ENCODE measurements around the gene BLM. TPM values are rescaled to one million over a fixed set of nuclear protein-coding genes. Genes with fewer than 3 reads are reported as not detected.

Gene BLM
- total RNA-seq, 1 donor from 2014 or later, result 44.8 TPM

DNA sequence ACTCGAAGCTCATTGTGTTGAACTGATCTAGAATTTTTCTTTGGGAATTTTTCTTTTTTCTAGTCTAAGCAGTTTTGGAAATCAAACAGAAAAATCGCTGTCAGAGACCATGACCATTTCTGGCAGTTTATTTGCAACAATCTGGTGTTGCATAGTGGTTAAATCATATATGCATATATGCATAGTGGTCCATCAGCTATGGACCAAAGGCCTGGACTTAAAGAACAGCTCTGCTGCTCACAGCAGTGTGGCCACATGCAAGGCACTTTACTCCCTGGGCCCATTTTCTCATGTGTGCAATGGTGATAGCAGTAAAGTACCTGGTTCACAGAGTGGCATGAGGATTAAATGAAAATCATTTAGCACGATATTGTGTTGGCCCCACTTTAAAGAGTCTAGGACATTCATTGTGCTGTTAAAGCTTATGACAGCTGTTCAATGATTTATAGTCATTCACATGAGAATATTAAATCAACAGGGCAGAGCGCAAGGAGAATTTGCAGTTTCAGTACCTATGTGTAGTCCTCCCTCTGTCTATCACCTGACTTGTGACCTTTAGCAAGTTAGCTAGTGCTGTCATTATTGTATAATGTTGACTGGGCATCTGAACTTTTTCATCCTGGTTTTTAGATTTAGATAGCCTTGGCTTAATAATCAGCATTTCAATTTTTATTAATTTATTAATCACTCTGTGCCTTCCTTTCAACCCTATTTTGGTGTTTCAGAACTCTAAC is 46.4 kb downstream of the BLM start:
- TF ChIP-seq, protein P1, sequence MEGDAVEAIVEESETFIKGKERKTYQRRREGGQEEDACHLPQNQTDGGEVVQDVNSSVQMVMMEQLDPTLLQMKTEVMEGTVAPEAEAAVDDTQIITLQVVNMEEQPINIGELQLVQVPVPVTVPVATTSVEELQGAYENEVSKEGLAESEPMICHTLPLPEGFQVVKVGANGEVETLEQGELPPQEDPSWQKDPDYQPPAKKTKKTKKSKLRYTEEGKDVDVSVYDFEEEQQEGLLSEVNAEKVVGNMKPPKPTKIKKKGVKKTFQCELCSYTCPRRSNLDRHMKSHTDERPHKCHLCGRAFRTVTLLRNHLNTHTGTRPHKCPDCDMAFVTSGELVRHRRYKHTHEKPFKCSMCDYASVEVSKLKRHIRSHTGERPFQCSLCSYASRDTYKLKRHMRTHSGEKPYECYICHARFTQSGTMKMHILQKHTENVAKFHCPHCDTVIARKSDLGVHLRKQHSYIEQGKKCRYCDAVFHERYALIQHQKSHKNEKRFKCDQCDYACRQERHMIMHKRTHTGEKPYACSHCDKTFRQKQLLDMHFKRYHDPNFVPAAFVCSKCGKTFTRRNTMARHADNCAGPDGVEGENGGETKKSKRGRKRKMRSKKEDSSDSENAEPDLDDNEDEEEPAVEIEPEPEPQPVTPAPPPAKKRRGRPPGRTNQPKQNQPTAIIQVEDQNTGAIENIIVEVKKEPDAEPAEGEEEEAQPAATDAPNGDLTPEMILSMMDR (conservative IDR thresholded peaks at IDR 0.05), result no peak
- no peak for DNase-seq (ENCODE audit: low read depth, low spot score)
- no peaks in the 10 kb centered on the region for H3K27me3 Mint-ChIP-seq (ENCODE audit: low read depth)
- peaks cover 9% of the 10 kb centered on the region for H3K4me1 Mint-ChIP-seq
- H3K27ac Mint-ChIP-seq (ENCODE audit: unreplicated experiment), result no peak overlapping the region
- H3K9me3 Mint-ChIP-seq, result no peaks in the 10 kb centered on the region
- H3K36me3 Mint-ChIP-seq (ENCODE audit: low read depth), result peaks cover 11% of the 10 kb centered on the region
- H3K4me3 Mint-ChIP-seq, result no peak overlapping the region

DNA sequence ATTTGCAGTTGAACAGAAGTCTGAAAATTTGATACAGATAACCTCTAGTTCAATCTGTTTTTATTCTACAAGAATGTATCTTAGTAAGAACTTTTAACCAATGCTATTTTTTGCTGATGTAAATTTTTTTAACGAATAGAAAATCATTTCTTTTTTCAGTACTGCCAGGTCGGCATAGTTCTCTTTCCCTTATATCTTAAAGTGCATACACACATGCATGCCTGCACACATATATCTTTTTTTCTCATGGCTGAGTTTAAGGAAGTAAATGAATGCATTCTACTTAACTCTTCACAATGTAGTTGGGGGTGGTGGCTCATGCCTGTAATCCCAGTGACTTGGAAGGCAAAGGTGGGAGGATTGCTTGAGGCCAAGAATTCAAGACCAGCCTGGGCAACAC is 48.4 kb downstream of the BLM start:
- H3K27me3 Mint-ChIP-seq (ENCODE audit: low read depth), result no peaks in the 10 kb centered on the region
- H3K27ac Mint-ChIP-seq (ENCODE audit: unreplicated experiment), result no peak overlapping the region
- peaks cover 15% of the 10 kb centered on the region for H3K36me3 Mint-ChIP-seq (ENCODE audit: low read depth)
- no peak overlapping the region for H3K4me3 Mint-ChIP-seq
- TF ChIP-seq, protein P1 (conservative IDR thresholded peaks at IDR 0.05), result no peak
- H3K9me3 Mint-ChIP-seq, result no peaks in the 10 kb centered on the region
- H3K4me1 Mint-ChIP-seq, result peaks cover 5% of the 10 kb centered on the region
- no peak for DNase-seq (ENCODE audit: low read depth, low spot score)

DNA sequence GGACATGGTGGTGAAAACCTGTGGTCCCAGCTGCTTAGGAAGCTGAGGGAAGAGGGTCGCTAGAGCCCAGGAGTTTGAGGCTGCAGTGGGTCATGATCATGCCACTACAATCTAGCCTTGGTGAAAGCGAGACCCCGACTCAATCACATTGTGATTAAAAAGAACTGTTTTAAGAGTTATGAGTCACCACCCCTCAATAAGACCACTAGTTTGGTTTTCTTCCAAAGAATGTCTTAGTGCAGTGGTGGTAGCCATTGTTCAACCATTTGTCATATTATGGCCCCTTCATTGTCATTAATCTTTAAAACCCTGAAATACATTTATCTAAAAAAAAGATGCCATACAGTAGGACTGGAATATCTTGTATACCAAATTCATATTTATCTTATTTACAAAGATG is 48.8 kb downstream of the BLM start:
- Mint-ChIP-seq H3K36me3 (ENCODE audit: low read depth) (peaks cover 12% of the 10 kb centered on the region), H3K9me3 (no peaks in the 10 kb centered on the region), H3K27me3 (ENCODE audit: low read depth) (no peaks in the 10 kb centered on the region), H3K27ac (ENCODE audit: unreplicated experiment) (no peak overlapping the region), H3K4me1 (peaks cover under 1% of the 10 kb centered on the region), H3K4me3 (no peak overlapping the region)
- TF ChIP-seq, protein P1 (conservative IDR thresholded peaks at IDR 0.05), result no peak
- DNase-seq (ENCODE audit: low read depth, low spot score), result no peak

DNA sequence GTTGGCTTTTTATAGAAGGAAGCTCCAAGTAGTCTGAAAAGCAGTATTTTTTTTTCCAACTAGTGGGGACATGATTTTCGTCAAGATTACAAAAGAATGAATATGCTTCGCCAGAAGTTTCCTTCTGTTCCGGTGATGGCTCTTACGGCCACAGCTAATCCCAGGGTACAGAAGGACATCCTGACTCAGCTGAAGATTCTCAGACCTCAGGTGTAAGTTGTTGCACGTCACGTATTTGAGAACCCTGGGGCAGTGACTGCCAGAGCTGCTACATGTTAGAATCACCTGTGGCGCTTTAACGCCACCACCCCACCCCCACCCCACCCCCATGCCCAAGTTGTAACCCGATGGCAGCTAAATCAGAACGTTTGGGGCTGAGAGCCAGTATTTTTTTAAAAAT is 52.2 kb downstream of the BLM start:
- Mint-ChIP-seq H3K4me3 (no peak overlapping the region), H3K27me3 (ENCODE audit: low read depth) (no peaks in the 10 kb centered on the region), H3K4me1 (no peaks in the 10 kb centered on the region), H3K36me3 (ENCODE audit: low read depth) (peaks cover 9% of the 10 kb centered on the region), H3K27ac (ENCODE audit: unreplicated experiment) (no peak overlapping the region), H3K9me3 (no peaks in the 10 kb centered on the region)
- TF ChIP-seq, protein P1 (conservative IDR thresholded peaks at IDR 0.05), result no peak
- no peak for DNase-seq (ENCODE audit: low read depth, low spot score)

DNA sequence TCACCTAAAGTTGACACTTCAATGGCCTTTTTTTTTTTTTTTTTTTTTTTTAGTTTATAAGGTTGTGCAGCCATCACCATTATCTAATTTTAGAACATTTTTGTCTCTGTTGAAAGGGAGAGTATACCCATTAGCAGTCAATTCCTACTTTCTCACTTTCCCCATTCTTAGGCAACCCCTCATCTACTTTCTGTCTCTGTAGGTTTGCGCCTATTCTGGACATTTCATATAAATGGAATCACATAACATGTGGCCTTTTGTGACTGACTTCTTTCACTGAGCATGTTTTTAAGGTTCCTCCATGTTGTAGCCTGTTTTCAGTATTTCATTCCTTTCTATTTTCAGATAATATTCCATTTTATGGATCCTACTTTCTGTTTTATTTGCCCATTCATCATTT is 56.3 kb downstream of the BLM start:
- no peaks in the 10 kb centered on the region for H3K9me3 Mint-ChIP-seq
- no peak overlapping the region for H3K27ac Mint-ChIP-seq (ENCODE audit: unreplicated experiment)
- TF ChIP-seq, protein P1 (conservative IDR thresholded peaks at IDR 0.05), result no peak
- no peaks in the 10 kb centered on the region for H3K27me3 Mint-ChIP-seq (ENCODE audit: low read depth)
- no peaks in the 10 kb centered on the region for H3K4me1 Mint-ChIP-seq
- H3K36me3 Mint-ChIP-seq (ENCODE audit: low read depth), result peaks cover 13% of the 10 kb centered on the region
- H3K4me3 Mint-ChIP-seq, result no peak overlapping the region
- no peak for DNase-seq (ENCODE audit: low read depth, low spot score)

Data from neural crest cell (in vitro differentiated cells).